H7 (cell line): ENCODE measurements around the gene BBS12. TPM values are rescaled to one million over a fixed set of nuclear protein-coding genes. Genes with fewer than 3 reads are reported as not detected.
A peak's percentile ranks its signal among the peaks of the same experiment; 100 is the strongest.

Experiments
- DNase-seq: peaks from one replicate; pipeline ENCODE4 v3.0.0; 2012
- H3K27me3 ChIP-seq: 2 replicates; pipeline ENCODE4 v1.6.0; 2011; ENCODE audit warnings: mild to moderate bottlenecking, low read length; ENCODE audit not compliant: control insufficient read depth, insufficient read depth
- H3K36me3 ChIP-seq: replicated peaks from 2 replicates; pipeline ENCODE4 v1.5.1; 2011; ENCODE audit warnings: low read length; ENCODE audit not compliant: control insufficient read depth, insufficient read depth
- H3K4me3 ChIP-seq: 2 replicates; pipeline ENCODE4 v1.5.1; 2011; ENCODE audit warnings: low read depth, mild to moderate bottlenecking, control low read depth, low read length, moderate library complexity; ENCODE audit not compliant: insufficient read depth
- total RNA-seq: library from RNA; depleted of rRNA; stranded (reverse); fragments of >200 nt; shearing (Covaris generic); gene quantifications from 2 replicates; pipeline ENCODE4 v1.2.3, GENCODE V29; 2014

BBS12 gene
- total RNA-seq, 1 experiment from 2014 or later, result 2.3 TPM

GRCh38 chr4:122742933-122743829, 10.7 kb downstream of the BBS12 start:
- no peak for DNase-seq
- no peaks in the 10 kb centered on the region for H3K36me3 ChIP-seq
- H3K27me3 ChIP-seq, result no peaks in the 10 kb centered on the region
- no peak overlapping the region for H3K4me3 ChIP-seq

GRCh38 chr4:122744229-122744628, 11.7 kb downstream of the BBS12 start:
- no peak overlapping the region for H3K4me3 ChIP-seq
- no peak for DNase-seq
- H3K36me3 ChIP-seq, result no peaks in the 10 kb centered on the region
- no peaks in the 10 kb centered on the region for H3K27me3 ChIP-seq

DNA sequence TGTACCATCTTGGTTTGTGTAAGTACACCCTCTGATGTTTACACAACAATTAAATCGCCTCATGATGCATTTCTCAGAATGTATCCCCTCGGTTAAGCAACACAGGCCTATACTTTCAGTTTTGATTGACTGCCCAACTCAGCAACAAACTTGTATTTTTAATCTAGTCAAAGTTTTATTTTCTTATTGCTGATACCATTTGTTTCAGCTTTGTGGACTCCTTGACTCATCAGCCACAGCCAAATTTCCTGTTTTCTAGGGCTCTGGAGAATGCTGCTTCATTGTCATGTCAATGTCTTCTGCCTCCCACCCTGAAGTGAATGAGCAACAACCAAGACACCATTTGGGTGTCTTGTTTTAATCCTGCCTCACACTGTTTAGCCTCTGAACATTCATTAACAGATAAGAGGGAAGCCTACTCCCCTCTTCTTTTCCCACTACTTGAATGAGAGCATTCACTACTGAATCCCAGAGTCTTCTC, 14.0 kb downstream of the BBS12 start:
- no peaks in the 10 kb centered on the region for H3K36me3 ChIP-seq
- H3K27me3 ChIP-seq, result no peaks in the 10 kb centered on the region
- peak; percentile 17 for DNase-seq
- H3K4me3 ChIP-seq, result no peak overlapping the region

- Histone ChIP-seq H3K27me3 (no peaks in the 10 kb centered on the region), H3K4me3 (no peak overlapping the region), H3K36me3 (no peaks in the 10 kb centered on the region)
- DNase-seq, result no peak
Observed at GRCh38 chr4:122747068-122747467, 14.6 kb downstream of the BBS12 start.

DNA sequence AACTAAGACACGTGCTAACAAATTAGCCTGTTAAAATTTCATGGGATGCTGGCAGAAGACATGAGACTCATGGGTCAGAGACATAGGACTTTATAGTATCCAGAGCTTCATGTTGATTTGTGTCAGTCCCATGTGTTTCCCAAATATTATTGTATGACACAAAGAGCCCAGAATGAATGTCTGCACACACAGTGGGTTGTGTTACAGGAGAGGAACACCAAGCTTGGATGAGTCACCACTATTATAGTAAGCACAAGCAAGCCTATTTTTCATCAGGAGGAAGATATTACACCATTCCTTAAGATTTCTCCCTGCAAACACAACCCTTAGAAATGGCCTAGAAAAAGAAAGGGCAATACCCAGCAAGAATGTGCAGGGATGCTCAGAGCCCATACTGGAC, 15.4 kb downstream of the BBS12 start:
- Histone ChIP-seq H3K36me3 (no peaks in the 10 kb centered on the region), H3K4me3 (no peak overlapping the region)
- no peak for DNase-seq

GRCh38 chr4:122749704-122750454, 17.4 kb downstream of the BBS12 start:
- DNase-seq, result no peak
- Histone ChIP-seq H3K36me3 (no peaks in the 10 kb centered on the region), H3K27me3 (no peaks in the 10 kb centered on the region), H3K4me3 (no peak overlapping the region)

More for the DNA sequence above, 15.4 kb downstream of the BBS12 start:
- no peaks in the 10 kb centered on the region for H3K27me3 ChIP-seq

- DNase-seq, result no peak
- H3K4me3 ChIP-seq, result no peak overlapping the region
- H3K27me3 ChIP-seq, result no peaks in the 10 kb centered on the region
- no peaks in the 10 kb centered on the region for H3K36me3 ChIP-seq
Observed at GRCh38 chr4:122755675-122756074, 23.2 kb downstream of the BBS12 start.

DNA sequence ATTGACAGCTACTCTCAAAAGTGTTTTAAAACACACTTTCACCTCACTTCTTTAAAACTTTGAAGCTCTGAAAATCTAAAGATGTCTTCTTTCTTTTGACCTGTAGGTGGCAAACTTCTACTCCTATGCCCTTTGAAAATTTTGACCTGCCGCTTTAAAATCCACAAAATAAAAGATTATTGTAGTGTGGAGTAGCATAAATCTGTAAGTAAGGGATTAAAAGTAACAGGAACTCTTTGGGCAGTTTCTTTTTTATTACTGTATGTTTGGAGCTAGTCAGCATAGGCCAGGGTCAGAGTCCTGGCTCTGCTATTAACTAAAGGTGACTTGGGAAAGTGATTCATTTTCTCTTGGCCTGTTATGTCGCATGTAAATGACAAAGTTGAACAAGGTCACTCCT, 25.5 kb downstream of the BBS12 start:
- no peak for DNase-seq
- Histone ChIP-seq H3K4me3 (no peak overlapping the region), H3K27me3 (no peaks in the 10 kb centered on the region), H3K36me3 (no peaks in the 10 kb centered on the region)

- no peaks in the 10 kb centered on the region for H3K36me3 ChIP-seq
- no peak for DNase-seq
- H3K4me3 ChIP-seq, result no peak overlapping the region
- no peaks in the 10 kb centered on the region for H3K27me3 ChIP-seq
Observed at GRCh38 chr4:122759639-122760310, 27.3 kb downstream of the BBS12 start.

- no peaks in the 10 kb centered on the region for H3K36me3 ChIP-seq
- H3K4me3 ChIP-seq, result no peak overlapping the region
- H3K27me3 ChIP-seq, result no peaks in the 10 kb centered on the region
- no peak for DNase-seq
Observed at GRCh38 chr4:122762520-122762919, 30.0 kb downstream of the BBS12 start.

DNA sequence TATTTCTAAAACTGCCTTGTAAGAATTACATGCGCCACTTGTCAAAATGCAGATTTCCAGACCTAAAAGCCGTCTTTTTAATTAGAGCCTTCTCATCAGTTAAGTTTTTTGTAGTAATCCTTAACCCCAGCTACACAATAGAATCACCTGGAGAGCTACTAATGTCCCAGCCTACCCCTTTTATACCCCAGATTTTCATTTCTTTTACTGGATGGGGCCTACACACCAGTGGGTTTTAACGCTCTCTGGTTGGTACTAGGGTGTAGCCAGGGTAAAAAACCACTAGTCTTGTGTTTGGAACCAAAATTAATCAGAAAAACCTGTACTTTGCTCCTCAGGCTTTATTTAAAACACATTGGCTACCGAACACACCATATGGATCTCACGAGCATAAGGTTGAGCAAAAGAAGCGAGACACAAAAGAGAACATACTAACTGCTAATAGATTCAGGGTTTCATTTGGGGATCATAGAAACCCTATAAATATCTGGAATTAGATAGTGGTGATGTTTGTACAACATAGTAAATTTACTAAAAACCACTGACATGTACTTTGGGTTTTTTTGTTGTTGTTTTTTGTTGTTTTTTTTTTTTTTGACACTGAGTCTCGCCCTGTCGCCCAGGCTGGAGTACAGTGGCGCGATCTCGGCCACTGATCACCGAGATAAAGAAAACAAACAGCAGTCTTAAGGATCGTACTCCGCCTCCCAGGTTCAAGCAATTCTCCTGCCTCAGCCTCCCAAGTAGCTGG, 30.6 kb downstream of the BBS12 start:
- DNase-seq, result no peak
- Histone ChIP-seq H3K4me3 (no peak overlapping the region), H3K27me3 (no peaks in the 10 kb centered on the region), H3K36me3 (no peaks in the 10 kb centered on the region)

GRCh38 chr4:122764071-122764820, 31.7 kb downstream of the BBS12 start:
- Histone ChIP-seq H3K36me3 (no peaks in the 10 kb centered on the region), H3K27me3 (no peaks in the 10 kb centered on the region), H3K4me3 (no peak overlapping the region)
- DNase-seq, result no peak

GRCh38 chr4:122764821-122765215, 32.3 kb downstream of the BBS12 start:
- Histone ChIP-seq H3K4me3 (no peak overlapping the region), H3K36me3 (no peaks in the 10 kb centered on the region), H3K27me3 (no peaks in the 10 kb centered on the region)
- DNase-seq, result no peak
